Measurements from ENCODE around the gene PSTPIP1. TPM values are rescaled to one million over a fixed set of nuclear protein-coding genes. Genes with fewer than 3 reads are reported as not detected.

Gene PSTPIP1
- total and polyA plus RNA-seq, 9 of the 15 experiments (the other 6 are each of a cell fraction or from before 2014, with no cell fraction given), result not detected

- H3K9ac ChIP-seq (ENCODE audit: insufficient read depth in 1 of 2, low read depth in 2 of 2, low read length in 2 of 2), result no peak overlapping the region
Observed at GRCh38 chr15:76973906-76974305, 21.0 kb upstream of the PSTPIP1 start.

More at GRCh38 chr15:76973906-76974305, 21.0 kb upstream of the PSTPIP1 start:
- H3K27ac ChIP-seq (ENCODE audit: extremely low read depth, low read depth, low read length), result no peak overlapping the region
- no peaks in the 10 kb centered on the region; the same call in 1 of the 2 replicates for H4K20me1 ChIP-seq (replicated peaks; ENCODE audit: control insufficient read depth, insufficient read depth, low read length)
- 0% methylated on average over 2 of the region's 2 CpGs for whole genome bisulfite sequencing (ENCODE audit: insufficient coverage, low coverage, missing lambda C conversion rate)
- no peak for DNase-seq (ENCODE audit: extremely low read depth in 1 of 4, low spot score in 3 of 4)
- CTCF ChIA-PET (ENCODE audit: low intra/inter-chr PET ratio), result no interaction called here
- no peak for FAIRE-seq
- H3K9me1 ChIP-seq (ENCODE audit: control insufficient read depth, insufficient read depth, low read length), result no peaks in the 10 kb centered on the region
- H3K27me3 ChIP-seq (ENCODE audit: control insufficient read depth in 2 of 2, insufficient read depth in 2 of 2, low read length in 2 of 2), result peaks cover 3 to 33% of the 10 kb centered on the region in 2 experiments; a peak in 4 of 5 replicates
- no peak overlapping the region for H3K4me3 ChIP-seq
- no peaks in the 10 kb centered on the region for H3K36me3 ChIP-seq (ENCODE audit: control insufficient read depth, insufficient read depth, low read length)
- H3K79me2 ChIP-seq (ENCODE audit: control insufficient read depth, insufficient read depth, low read length), result no peaks in the 10 kb centered on the region
- intact Hi-C loops (cut with micrococcal nuclease), result loop anchor here (5.0 kb wide), 1 partner anchor 53 kb away; no protein-coding TSS in a partner anchor
- H3K4me2 ChIP-seq (ENCODE audit: insufficient read depth, low read length), result no peak overlapping the region
- TF ChIP-seq ZNF311 (CRISPR knock-in tag; IDR thresholded peaks at IDR 0.05), result no peak
- TF ChIP-seq NCOA1 (IDR thresholded peaks at IDR 0.05; ENCODE audit: low read depth), result no peak
- TF ChIP-seq SAFB2 (IDR thresholded peaks at IDR 0.05; ENCODE audit: borderline replicate concordance, low read depth, low read length, severe bottlenecking), result no peak
- no peak for TF ChIP-seq ARHGAP35 (IDR thresholded peaks at IDR 0.05; ENCODE audit: partially characterized antibody)
- no peak for TF ChIP-seq ZBTB33 (CRISPR knock-in tag; IDR thresholded peaks at IDR 0.05)
- no peak for TF ChIP-seq ZC3H11A (IDR thresholded peaks at IDR 0.05; ENCODE audit: low read depth, low read length)
- no peak for TF ChIP-seq HMBOX1 (IDR thresholded peaks at IDR 0.05)
- TF ChIP-seq ZNF707 (CRISPR knock-in tag; conservative IDR thresholded peaks at IDR 0.05), result no peak
- no peak for TF ChIP-seq HDAC6 (IDR thresholded peaks at IDR 0.05; ENCODE audit: low read depth, low read length)
- peaks cover 0 to 4% of the 10 kb centered on the region in 2 experiments; a peak in 1 of 5 replicates for H3K4me1 ChIP-seq (replicated peaks in 1 of 2; ENCODE audit: control insufficient read depth in 2 of 2, insufficient read depth in 2 of 2, low read length in 2 of 2)
- no TSS peak for BruUV-seq (replicated peaks)
- H3K9me3 ChIP-seq (replicated peaks; ENCODE audit: control insufficient read depth, insufficient read depth, low read depth, low read length), result no peaks in the 10 kb centered on the region
- ATAC-seq, result no peak
- H2AFZ ChIP-seq (ENCODE audit: low read depth, low read length), result no peak overlapping the region
- in situ Hi-C loops (cut with MboI), result no loop called here
- POLR2A ChIA-PET, result interaction anchor here (0.6 to 1.1 kb wide), 2 partner anchors 10 to 1080 kb away, joined by 3 read pairs; no protein-coding TSS in a partner anchor

All from K562 (cell line).